ENCODE measurements around the gene PHACTR1.

Gene PHACTR1

DNA sequence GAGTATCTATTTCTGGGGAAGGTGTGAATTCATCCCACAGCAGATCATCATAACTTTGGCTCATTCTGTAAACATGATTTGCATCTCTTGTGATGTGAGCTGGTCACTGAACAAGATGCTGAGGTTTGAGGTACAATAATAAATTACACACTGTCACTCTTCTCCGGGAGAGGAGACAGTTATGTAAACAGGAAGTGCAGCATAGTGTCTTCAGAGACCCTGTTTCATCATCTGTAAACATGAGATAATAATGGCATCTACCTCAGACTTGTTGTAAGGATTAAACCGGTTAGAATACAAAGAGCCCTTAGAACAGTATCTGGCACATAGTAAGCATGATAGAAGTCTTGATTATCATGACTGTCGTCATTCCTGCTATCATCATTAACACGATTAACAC is 486.6 kb downstream of the PHACTR1 start:
- Histone ChIP-seq H3K36me3 (replicated peaks; ENCODE audit: low read depth, low read length) (no peaks in the 10 kb centered on the region), H3K9ac (ENCODE audit: low read length) (no peak overlapping the region), H2AFZ (ENCODE audit: low read depth, low read length) (no peak overlapping the region), H3K27me3 (ENCODE audit: low read depth, low read length) (peaks cover 6% of the 10 kb centered on the region; the same call in 1 of the 2 replicates), H3K4me2 (ENCODE audit: low read length) (no peak overlapping the region), H3K4me3 (ENCODE audit: low read length) (no peak overlapping the region), H3K9me3 (ENCODE audit: insufficient read depth, low read length) (no peaks in the 10 kb centered on the region), H3K27ac (ENCODE audit: low read length) (no peak overlapping the region), H3K4me1 (ENCODE audit: low read length) (no peaks in the 10 kb centered on the region), H3K79me2 (ENCODE audit: low read length) (no peaks in the 10 kb centered on the region), H4K20me1 (ENCODE audit: insufficient read depth, low read length) (no peaks in the 10 kb centered on the region)
- TF ChIP-seq, protein P1, sequence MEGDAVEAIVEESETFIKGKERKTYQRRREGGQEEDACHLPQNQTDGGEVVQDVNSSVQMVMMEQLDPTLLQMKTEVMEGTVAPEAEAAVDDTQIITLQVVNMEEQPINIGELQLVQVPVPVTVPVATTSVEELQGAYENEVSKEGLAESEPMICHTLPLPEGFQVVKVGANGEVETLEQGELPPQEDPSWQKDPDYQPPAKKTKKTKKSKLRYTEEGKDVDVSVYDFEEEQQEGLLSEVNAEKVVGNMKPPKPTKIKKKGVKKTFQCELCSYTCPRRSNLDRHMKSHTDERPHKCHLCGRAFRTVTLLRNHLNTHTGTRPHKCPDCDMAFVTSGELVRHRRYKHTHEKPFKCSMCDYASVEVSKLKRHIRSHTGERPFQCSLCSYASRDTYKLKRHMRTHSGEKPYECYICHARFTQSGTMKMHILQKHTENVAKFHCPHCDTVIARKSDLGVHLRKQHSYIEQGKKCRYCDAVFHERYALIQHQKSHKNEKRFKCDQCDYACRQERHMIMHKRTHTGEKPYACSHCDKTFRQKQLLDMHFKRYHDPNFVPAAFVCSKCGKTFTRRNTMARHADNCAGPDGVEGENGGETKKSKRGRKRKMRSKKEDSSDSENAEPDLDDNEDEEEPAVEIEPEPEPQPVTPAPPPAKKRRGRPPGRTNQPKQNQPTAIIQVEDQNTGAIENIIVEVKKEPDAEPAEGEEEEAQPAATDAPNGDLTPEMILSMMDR (IDR thresholded peaks at IDR 0.05; ENCODE audit: low read depth, low read length), result no peak
- TF ChIP-seq EZH2phosphoT487 (IDR thresholded peaks at IDR 0.05; ENCODE audit: low read depth), result no peak

DNA sequence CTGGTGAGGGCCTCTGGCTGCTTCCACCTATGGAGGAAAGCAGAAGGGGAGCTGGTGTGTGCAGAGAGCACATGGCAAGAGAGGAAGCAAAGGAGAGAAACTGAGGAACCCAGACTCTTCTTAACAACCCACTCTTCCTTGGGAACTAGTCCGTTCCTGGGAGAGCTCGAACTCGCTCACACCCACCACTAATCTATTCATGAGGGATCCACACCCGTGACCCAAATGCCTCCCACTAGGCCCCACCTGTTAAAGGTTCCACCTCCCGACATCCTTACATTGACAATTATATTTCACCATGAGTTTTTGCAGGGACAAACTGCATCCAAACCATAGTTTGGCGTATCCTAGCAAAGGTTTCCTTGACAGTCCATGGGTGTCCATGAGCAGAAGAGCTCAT is 488.5 kb downstream of the PHACTR1 start:
- Histone ChIP-seq H4K20me1 (ENCODE audit: insufficient read depth, low read length) (no peaks in the 10 kb centered on the region), H2AFZ (ENCODE audit: low read depth, low read length) (no peak overlapping the region), H3K27me3 (ENCODE audit: low read depth, low read length) (peaks cover 6% of the 10 kb centered on the region; the same call in 1 of the 2 replicates), H3K4me2 (ENCODE audit: low read length) (no peak overlapping the region), H3K9me3 (ENCODE audit: insufficient read depth, low read length) (no peaks in the 10 kb centered on the region), H3K36me3 (replicated peaks; ENCODE audit: low read depth, low read length) (no peaks in the 10 kb centered on the region), H3K4me1 (ENCODE audit: low read length) (no peaks in the 10 kb centered on the region), H3K27ac (ENCODE audit: low read length) (no peak overlapping the region), H3K4me3 (ENCODE audit: low read length) (no peak overlapping the region), H3K79me2 (ENCODE audit: low read length) (no peaks in the 10 kb centered on the region), H3K9ac (ENCODE audit: low read length) (no peak overlapping the region)
- no peak for TF ChIP-seq EZH2phosphoT487 (IDR thresholded peaks at IDR 0.05; ENCODE audit: low read depth)
- TF ChIP-seq, protein P1 (IDR thresholded peaks at IDR 0.05; ENCODE audit: low read depth, low read length), result no peak

DNA sequence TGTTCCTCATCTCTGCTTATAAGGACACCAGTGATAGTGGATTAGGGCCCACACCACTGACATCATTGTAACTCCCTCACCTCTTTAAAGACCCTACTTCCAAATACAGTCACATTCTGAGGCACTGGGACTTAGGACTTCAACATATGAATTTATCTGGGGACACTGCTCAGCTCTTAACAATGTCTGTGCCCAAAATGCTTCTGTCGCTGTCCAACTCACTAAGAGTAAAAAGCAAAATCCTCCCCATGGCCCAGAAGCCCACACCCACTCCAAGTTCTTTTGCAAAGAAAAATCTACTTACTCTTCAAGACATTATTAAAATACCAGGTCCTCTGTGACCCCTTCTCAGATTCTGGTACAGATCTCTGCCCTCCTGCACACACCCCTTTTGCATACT is 495.5 kb downstream of the PHACTR1 start:
- H3K27me3 ChIP-seq (ENCODE audit: low read depth, low read length), result no peaks in the 10 kb centered on the region
- H3K4me1 ChIP-seq (ENCODE audit: low read length), result 0 out of 2 replicates have a peak, but pooled peaks cover 3% of the 10 kb centered on the region
- no peak for TF ChIP-seq EZH2phosphoT487 (IDR thresholded peaks at IDR 0.05; ENCODE audit: low read depth)
- TF ChIP-seq, protein P1 (IDR thresholded peaks at IDR 0.05; ENCODE audit: low read depth, low read length), result no peak
- H3K36me3 ChIP-seq (replicated peaks; ENCODE audit: low read depth, low read length), result no peaks in the 10 kb centered on the region
- H3K79me2 ChIP-seq (ENCODE audit: low read length), result no peaks in the 10 kb centered on the region
- H3K4me2 ChIP-seq (ENCODE audit: low read length), result no peak overlapping the region
- H4K20me1 ChIP-seq (ENCODE audit: insufficient read depth, low read length), result no peaks in the 10 kb centered on the region
- no peak overlapping the region for H3K4me3 ChIP-seq (ENCODE audit: low read length)
- no peaks in the 10 kb centered on the region for H3K9me3 ChIP-seq (ENCODE audit: insufficient read depth, low read length)
- H3K9ac ChIP-seq (ENCODE audit: low read length), result no peak overlapping the region
- no peak overlapping the region for H2AFZ ChIP-seq (ENCODE audit: low read depth, low read length)
- no peak overlapping the region for H3K27ac ChIP-seq (ENCODE audit: low read length)

DNA sequence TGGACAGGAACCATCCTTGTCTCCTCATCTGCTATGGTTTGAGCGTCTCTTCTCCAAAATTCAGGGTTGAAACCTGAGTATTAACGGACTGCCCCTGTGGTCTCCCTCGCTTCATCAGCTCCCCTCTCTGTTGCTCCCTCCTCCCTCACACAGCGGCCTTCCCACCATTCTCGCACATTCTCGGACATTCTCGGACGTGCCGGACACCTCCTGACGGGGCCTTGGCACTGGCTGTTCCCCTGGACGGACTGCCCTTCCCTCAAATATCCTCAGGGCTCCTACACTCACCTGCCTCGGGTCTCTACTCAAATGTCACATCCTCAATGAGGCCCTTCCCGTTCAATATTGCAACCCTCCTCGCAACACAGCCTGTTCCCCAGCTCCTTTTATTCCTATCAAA is 496.0 kb downstream of the PHACTR1 start:
- Histone ChIP-seq H3K36me3 (replicated peaks; ENCODE audit: low read depth, low read length) (no peaks in the 10 kb centered on the region), H3K9ac (ENCODE audit: low read length) (no peak overlapping the region), H3K27ac (ENCODE audit: low read length) (no peak overlapping the region), H3K4me1 (ENCODE audit: low read length) (0 out of 2 replicates have a peak, but pooled peaks cover 3% of the 10 kb centered on the region), H3K4me2 (ENCODE audit: low read length) (no peak overlapping the region), H3K4me3 (ENCODE audit: low read length) (no peak overlapping the region), H4K20me1 (ENCODE audit: insufficient read depth, low read length) (no peaks in the 10 kb centered on the region), H2AFZ (ENCODE audit: low read depth, low read length) (no peak overlapping the region), H3K9me3 (ENCODE audit: insufficient read depth, low read length) (no peaks in the 10 kb centered on the region), H3K27me3 (ENCODE audit: low read depth, low read length) (no peaks in the 10 kb centered on the region), H3K79me2 (ENCODE audit: low read length) (no peaks in the 10 kb centered on the region)
- no peak for TF ChIP-seq EZH2phosphoT487 (IDR thresholded peaks at IDR 0.05; ENCODE audit: low read depth)
- TF ChIP-seq, protein P1 (IDR thresholded peaks at IDR 0.05; ENCODE audit: low read depth, low read length), result no peak

Measured in OCI-LY3 (cell line).